GM15510 (cell line): ENCODE results near the gene CCL25.

Source experiments
- POLR2A ChIP-seq: IDR thresholded peaks from 3 replicates; pipeline ENCODE4 v1.6.1; 2011; ENCODE audit warnings: borderline replicate concordance; ENCODE audit not compliant: insufficient read length; ENCODE audit errors: extremely low read depth

CCL25 gene

DNA sequence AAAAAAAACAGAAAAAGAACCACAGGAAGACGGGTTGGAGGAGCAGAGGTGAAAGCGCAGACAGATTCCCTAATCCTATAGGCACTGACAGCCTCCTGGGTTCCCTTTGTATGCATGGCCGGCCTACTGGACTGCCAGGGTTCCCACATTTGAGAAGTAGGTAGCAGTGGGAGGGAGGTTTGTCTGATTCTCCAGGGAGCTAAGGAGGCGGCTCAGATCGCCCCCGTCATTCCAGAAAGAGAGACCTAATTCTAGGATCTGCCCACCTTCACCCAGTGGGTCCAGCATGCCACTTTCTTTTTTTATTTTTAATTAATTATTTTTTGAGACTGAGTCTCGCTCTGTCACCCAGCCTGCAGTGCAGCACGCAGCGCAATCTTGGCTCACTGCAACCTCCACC is 9.7 kb upstream of the CCL25 start:
- TF ChIP-seq POLR2A = no peak

DNA sequence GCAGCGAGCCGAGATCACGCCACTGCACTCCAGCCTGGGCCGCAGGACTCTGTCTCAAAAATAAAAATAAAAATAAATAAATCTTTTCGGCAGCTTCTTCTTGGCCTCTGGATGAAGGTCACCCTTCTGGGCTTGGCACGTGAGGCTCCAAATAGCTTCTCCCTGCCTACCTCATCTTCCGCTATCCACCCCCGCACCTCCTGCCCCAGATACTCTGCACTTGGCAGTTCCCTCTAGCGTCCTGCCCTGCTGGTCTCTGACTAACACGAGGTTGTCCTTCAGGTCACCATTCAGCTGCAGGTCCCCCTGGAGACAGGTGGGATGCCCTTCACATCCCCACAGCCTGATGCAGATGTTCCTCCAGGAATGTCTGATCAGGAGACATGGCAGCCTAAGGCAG is 8.5 kb upstream of the CCL25 start:
- no peak for TF ChIP-seq POLR2A

DNA sequence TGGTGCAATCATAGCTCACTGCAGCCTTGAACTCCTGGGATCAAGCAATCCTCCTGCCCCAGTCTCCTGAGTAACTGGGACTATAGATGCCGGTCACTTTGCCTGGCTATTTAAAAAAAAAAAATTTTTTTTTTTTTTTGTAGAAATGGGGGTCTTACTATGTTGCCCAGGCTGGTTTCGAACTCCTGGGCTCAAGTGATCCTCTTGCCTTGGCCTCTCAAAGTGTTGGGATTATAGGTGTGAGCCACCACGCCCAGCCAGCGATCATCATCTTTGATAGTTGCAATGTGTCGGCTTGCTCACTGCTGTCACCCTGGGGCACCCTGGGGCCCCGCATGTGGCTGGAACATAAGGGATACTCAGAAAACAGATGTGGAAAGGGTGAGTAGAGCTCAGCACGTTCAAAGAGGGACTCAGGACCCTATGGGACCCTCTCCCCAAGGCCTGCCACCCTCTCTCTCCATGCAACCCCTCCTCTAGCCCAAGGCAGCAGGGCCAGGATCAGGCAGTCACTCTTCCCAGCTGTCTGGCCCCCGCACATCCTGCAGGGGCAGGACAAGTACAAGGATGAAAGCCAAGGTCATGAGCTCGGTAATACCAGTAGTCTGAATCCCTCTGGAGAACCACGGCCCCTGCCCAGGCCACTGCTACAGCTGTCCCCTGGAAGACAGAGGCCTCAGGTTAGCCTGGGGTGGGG is 6.5 kb upstream of the CCL25 start:
- no peak for TF ChIP-seq POLR2A

DNA sequence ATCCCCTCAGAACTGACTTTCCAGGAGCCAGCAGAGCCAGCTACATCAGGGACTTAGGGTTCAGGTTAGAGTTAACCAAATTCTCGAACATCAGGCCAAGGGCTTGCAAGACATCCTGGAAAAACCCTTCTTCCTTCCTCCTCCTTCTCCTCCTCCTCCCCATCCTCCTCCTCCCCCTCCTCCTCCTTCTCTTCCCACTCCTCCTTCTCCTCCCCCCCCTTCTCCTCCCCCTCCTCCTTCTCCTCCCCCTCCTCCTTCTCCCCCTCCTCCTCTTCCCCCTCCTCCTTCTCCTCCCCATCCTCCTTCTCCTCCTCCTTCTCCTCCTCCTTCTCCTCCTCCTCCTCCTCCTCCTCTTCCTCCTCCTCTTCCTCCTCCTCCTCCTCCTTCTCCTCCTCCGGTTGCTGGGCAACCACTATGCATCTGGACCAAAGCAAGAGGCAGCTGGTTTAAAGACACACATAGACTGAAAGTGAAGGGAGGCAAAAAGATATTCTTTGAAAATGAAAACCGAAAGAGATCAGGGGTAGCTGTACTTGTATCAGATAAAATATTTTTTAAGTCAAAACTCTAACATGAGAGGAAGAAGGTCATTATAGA is 5.9 kb upstream of the CCL25 start:
- no peak for TF ChIP-seq POLR2A

DNA sequence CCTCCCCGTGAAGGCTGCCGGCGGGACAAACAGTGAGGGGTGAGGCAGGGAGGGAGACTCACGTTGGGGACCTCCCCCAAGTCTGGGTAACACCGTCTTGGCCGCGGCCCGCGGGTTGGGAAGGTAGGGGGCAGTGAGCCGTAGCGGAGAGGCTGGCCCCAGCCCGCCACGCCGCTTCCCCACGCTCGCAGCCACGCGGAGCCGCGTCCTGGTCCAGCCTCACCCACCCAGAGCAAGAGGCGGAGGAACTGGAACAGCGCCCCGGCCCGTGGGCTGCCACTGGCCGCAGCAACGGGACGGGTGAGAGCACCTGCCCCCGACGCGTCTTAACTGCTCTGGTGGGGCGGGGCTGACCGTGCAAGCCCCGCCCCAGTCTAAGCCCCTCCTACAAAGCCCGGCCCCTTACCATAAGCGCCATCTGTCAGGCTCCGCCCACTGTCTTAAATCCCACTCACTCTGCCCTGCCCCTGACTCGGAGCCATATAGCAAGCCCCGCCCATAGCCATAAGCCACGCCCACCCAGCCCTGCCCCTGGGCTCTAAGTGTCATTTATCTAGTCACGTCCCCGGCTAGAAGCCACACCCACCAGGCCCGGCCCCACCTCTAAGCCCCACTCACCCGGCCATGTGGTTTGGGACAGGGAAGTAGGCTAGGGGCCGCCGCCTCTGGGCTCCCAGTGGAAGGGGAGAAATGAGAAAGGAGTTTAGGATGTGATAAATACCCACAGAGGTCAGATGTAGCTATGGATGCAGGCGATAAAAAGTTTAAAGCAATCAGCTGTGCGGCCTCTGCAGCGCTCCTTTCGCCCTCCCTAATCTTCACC is 2.1 kb upstream of the CCL25 start:
- TF ChIP-seq POLR2A = peak; percentile 52

DNA sequence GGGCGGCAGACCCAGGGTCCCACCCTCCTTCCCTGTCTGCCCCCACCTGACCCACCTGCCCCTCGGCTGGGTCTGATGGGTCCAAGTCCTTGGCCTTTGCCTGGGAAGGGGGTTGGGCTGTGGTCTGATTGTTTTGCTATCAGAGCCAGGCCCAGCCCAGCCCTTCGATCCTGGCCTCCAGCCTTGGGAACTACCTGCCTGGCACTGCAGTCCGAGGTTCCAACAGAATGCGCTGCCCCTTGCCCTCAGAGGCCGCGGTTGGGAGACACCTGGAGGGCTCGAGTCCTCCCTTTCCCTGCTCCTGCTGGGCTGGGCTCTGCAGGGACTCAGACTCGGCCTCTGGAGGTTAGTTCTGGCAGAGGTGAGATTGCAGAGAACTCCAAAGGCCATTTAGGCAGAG is 1.6 kb downstream of the CCL25 start:
- no peak for TF ChIP-seq POLR2A

DNA sequence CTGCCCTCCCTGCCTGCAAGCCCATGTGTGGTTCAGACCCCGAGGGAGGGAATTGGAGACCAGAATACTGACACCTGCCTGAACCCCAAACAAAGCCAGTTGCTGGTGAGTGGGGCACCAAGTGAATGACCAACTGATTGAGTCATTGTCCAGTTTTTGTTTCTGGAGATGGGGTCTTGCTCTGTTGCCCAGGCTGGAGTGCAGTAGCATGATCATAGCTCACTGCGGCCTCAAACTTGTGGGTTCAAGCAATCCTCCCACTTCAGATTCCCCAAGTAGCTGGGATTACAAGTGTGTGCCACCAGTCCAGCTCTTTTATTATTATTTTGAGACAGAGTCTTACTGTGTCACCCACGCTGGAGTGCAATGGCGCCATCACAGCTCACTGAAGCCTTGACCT is 4.0 kb downstream of the CCL25 start:
- TF ChIP-seq POLR2A = no peak

DNA sequence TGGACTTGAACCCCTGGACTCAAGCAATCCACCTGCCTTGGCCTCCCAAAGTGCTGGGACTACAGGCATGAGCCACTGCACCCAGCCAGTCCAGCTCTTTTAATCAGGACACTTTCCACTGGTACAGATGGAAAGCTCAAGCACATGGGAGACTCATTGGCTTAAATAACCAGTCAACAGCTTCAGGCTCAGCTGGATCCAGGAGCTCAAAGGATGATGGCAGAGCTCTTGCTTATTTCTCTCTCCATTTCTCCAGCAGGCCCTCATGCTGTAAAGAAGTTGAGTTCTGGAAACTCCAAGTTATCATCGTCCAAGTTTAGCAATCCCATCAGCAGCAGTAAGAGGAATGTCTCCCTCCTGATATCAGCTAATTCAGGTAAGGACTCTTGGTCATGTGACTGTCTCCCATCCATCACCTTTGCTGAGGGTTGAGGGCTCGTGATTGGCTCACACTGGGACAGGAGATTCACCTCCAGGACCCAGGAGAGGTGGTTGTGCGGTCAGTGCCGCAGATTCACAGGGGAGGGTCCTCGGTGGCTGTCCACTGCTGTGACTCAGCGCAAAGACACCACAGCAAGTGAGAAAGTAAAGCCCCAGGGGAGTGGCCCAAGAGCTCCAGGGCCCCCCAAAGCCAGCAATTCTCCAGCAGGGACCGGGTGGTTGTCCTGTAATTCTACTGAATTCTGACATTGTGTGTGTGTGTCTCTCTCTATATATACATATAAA is 5.1 kb downstream of the CCL25 start:
- TF ChIP-seq POLR2A = no peak

DNA sequence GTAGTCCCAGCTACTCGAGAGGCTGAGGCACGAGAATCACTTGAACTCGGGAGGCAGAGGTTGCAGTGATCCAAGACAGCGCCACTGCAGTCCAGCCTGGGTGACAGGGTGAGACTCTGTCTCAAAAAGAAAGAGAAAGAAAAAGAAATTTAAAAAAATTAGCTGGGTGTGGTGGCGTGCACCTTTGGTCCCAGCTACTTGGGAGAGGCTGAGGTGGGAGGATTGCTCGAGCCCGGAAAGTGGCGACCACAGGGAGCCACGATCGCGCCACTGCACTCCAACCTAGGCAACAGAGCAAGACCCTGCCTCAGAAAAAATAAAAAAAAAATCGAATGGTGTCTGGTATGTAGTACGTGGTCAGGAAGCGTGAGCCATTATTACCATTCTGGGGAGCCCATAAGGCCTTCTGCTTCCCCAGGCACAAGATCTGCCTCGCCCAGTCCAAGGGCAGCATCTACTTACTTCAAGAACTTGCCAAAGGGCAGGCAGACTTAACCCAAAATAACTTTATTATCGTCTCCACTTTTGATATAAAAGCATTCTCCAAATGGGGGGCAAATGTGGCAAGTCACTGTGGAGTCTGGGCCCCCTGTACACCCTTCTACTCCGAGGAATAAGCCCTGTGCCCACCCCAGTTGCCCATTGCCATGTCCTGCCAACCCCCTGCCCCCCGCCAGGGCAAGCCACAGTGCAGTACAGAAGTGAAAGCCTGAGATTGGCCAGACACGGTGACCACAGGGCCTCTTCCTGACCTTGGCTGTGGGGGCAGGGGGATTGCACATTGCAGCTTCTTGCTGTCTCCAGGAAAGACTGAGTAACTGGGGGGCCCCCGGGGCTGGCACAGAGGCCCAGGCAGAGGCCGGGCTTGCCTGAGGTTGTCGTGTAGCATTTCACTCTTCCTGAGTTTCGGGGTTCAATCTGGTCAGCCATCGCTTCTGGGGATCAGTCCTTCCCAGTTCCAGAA is 12.6 kb downstream of the CCL25 start:
- no peak for TF ChIP-seq POLR2A

DNA sequence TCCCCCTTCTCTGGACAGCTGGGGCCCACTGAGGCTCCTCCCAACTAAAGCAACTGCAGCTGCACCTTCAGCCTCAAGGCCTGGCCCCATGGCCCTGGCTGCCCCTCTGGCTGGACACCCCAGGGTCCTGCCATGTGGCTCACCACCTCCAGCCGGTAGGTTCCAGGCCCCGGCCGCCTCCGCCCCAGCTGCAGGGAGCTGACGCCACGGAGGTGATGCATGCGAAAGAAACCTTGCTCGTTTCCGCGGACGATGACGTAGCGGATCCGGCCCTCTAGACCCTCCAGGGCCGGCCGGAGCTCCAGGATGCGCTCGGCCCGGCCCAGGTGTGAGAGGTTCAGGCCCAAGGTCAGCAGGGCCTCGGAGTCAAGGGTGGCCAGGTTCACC is 13.3 kb downstream of the CCL25 start:
- TF ChIP-seq POLR2A = no peak

DNA sequence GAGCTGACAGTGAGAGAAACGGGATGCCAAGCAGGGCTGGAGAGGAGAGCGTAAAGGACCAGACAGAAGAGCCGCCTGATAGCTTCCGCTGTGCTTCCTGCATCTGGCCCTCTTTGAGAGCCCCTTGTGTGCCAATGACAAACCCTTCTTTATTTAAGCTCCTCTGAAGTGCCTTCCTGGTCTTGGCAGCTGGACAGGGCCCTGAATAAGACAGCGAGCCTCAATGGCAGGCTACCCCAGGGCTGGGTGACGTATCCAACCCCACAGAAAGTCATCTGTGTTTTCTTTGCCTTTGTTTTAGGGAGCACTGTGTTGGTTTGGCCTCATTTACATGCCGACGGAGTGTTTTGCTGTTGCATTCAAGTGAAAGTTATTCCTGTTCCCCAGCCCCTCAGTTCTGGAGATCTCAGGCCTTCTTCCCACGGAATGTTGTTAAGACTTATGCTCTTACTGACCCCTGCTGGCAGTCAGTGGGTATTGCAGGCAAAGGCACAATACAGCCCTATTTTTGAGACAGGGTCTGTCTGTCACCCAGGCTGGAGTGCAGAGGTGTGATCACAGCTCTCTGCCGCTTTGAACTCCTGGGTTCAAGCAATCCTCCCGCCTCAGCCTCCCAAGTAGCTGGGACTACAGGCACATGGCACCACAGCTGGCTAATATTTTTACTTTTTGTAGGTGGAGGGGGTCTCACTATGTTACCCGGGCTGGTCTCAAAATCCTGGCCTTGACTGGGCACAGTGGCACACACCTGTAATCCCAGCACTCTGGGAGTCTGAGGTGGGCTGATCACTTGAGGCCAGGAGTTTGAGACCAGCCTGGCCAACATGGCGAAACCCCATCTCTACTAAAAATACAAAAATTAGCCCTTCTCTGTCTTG is 16.8 kb downstream of the CCL25 start:
- no peak for TF ChIP-seq POLR2A

DNA sequence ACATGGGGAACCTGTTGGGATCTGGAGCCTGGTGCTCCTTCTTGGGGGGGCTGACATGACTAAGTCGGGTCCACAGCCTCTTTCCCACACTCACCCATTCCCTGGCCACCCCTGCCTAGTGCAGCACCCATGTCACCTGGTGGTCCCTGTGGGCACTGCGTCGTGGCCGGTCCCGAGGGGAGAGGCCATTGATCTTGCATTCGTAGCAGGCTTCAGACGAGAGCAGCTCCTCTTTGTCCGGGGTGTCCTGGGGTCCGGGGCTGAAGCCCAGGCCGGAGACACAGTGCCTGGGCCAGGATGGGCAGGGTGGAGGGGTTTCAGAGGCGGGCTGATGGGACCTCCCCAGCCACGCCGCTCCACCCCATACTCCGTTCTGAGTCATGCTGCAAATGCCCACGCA is 19.4 kb downstream of the CCL25 start:
- TF ChIP-seq POLR2A = no peak

DNA sequence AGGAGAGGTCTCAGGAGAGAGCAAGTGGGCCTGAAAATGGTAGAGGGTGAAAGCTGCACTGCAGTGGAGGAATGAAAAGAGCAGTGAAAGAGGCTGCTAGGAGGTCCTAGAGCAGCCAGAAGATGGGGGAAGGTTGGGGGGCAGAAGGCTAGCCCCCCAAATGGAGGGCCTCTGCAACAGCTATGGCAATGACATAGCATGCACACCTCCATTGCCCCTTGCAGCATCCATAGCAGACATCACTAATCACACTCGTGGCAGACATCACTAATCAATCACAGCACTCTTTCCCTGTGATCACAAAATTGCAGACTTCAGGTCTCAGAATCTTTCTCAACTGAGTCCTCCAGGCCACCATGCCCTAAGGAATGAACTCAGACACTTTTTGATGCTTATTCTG is 21.9 kb downstream of the CCL25 start:
- no peak for TF ChIP-seq POLR2A
